SK-N-SH (cell line): ENCODE results near the gene SMS. TPM values are rescaled to one million over a fixed set of nuclear protein-coding genes. Genes with fewer than 3 reads are reported as not detected.
A peak's percentile ranks its signal among the peaks of the same experiment; 100 is the strongest.

Experiments used
- CTCF ChIA-PET: fragments of 300-600, 350-600 bp; formaldehyde crosslinking; extraction: SDS; loops from one replicate; lab custom pipeline; 2021; lab: Yijun Ruan, JAX
- POLR2A ChIA-PET: fragments of 350-600 bp; sonication (Branson Sonifier 250); formaldehyde crosslinking; extraction: SDS; loops from one replicate; lab custom pipeline; 2020; ENCODE audit warnings: antibody characterized with exemption, inconsistent platforms; lab: Yijun Ruan, JAX
- DNase-seq: peaks from one replicate; pipeline ENCODE4 v3.0.0; 2012
- H2AFZ ChIP-seq: fragments of 200-600 bp; sonication (generic); 2 replicates; pipeline ENCODE4 v1.8.1; 2016; ENCODE audit warnings: antibody characterized with exemption, mild to moderate bottlenecking, low read depth
- H3F3A ChIP-seq: fragments of 200-600 bp; sonication (generic); replicated peaks from 2 replicates; pipeline ENCODE3; 2016; ENCODE audit warnings: antibody characterized with exemption, mild to moderate bottlenecking; ENCODE audit not compliant: insufficient read depth
- H3K27ac ChIP-seq, 2 experiments: fragments of 200-500 bp in 1 of 2; fragments of 200-600 bp in 1 of 2; sonication (Bioruptor generic) in 1 of 2; sonication (generic), shearing (Covaris generic) in 1 of 2; 2 replicates each; pipeline versions ENCODE4 v1.5.1 to v1.6.1; 2014 to 2016; ENCODE audit warnings: low read depth in 2 of 2, inconsistent platforms in 1 of 2, low read length in 1 of 2, mild to moderate bottlenecking in 1 of 2, mixed read lengths in 1 of 2
- H3K27me3 ChIP-seq: fragments of 200-600 bp; sonication (generic), shearing (Covaris generic); 2 replicates; pipeline ENCODE4 v1.6.1; 2016; ENCODE audit warnings: mixed run types; ENCODE audit not compliant: insufficient read depth
- H3K36me3 ChIP-seq, 2 experiments: fragments of 200-500 bp in 1 of 2; fragments of 200-600 bp in 1 of 2; sonication (Bioruptor generic) in 1 of 2; sonication (generic) in 1 of 2; replicated peaks in 1 of 2; 2 replicates each; pipeline versions ENCODE3 to v1.5.1; 2014 to 2016; ENCODE audit warnings: low read length in 1 of 2, mild to moderate bottlenecking in 1 of 2; ENCODE audit not compliant: insufficient read depth in 2 of 2, control insufficient read depth in 1 of 2
- H3K4me1 ChIP-seq, 2 experiments: fragments of 200-500 bp in 1 of 2; fragments of 200-600 bp in 1 of 2; sonication (Bioruptor generic) in 1 of 2; sonication (generic), shearing (Covaris generic) in 1 of 2; 2 replicates each; pipeline versions ENCODE4 v1.5.1 to v1.6.1; 2014 to 2016; ENCODE audit warnings: low read depth in 1 of 2, low read length in 1 of 2, mixed run types in 1 of 2; ENCODE audit not compliant: insufficient read depth in 2 of 2, control insufficient read depth in 1 of 2
- H3K4me2 ChIP-seq: fragments of 200-600 bp; sonication (generic), shearing (Covaris generic); 2 replicates; pipeline ENCODE4 v1.6.1; 2017; ENCODE audit warnings: mixed run types
- H3K4me3 ChIP-seq, 2 experiments: fragments of 200-500 bp in 1 of 2; fragments of 200-600 bp in 1 of 2; sonication (Bioruptor generic) in 1 of 2; sonication (generic), shearing (Covaris generic) in 1 of 2; 2 replicates each; pipeline versions ENCODE4 v1.5.1 to v1.8.1; 2014 to 2016; ENCODE audit warnings: low read depth in 2 of 2, inconsistent platforms in 1 of 2, low read length in 1 of 2, mild to moderate bottlenecking in 1 of 2, mixed read lengths in 1 of 2, moderate library complexity in 1 of 2
- H3K79me2 ChIP-seq: fragments of 200-600 bp; sonication (generic); 2 replicates; pipeline ENCODE4 v1.8.1; 2017; ENCODE audit warnings: mild to moderate bottlenecking; ENCODE audit not compliant: insufficient read depth
- H3K9ac ChIP-seq: fragments of 200-600 bp; sonication (generic); 2 replicates; pipeline ENCODE4 v1.6.1; 2017; ENCODE audit warnings: mixed run types
- H3K9me2 ChIP-seq: fragments of 200-600 bp; sonication (generic); 2 replicates; pipeline ENCODE4 v1.6.1; 2017; ENCODE audit warnings: mixed run types
- H3K9me3 ChIP-seq: fragments of 200-600 bp; sonication (generic); 2 replicates; pipeline ENCODE4 v1.6.1; 2017; ENCODE audit warnings: mixed run types, mild to moderate bottlenecking, moderate library complexity
- H4K20me1 ChIP-seq: fragments of 200-600 bp; sonication (generic); 2 replicates; pipeline ENCODE4 v1.6.1; 2017; ENCODE audit warnings: mild to moderate bottlenecking, mixed run types; ENCODE audit not compliant: insufficient read depth
- ELF1 ChIP-seq: IDR thresholded peaks from 2 replicates; pipeline ENCODE4 v1.4.0; 2012
- FOXM1 ChIP-seq: IDR thresholded peaks from 2 replicates; pipeline ENCODE4 v1.4.0; 2012; ENCODE audit warnings: low read depth, mild to moderate bottlenecking
- GABPA ChIP-seq: IDR thresholded peaks from 2 replicates; pipeline ENCODE4 v1.4.0; 2012; ENCODE audit warnings: low read depth, mild to moderate bottlenecking
- GATA2 ChIP-seq: sonication (generic); formaldehyde crosslinking; IDR thresholded peaks from 2 replicates; pipeline ENCODE4 v1.5.0; 2020; ENCODE audit warnings: mild to moderate bottlenecking, missing genetic modification reagents
- MAX ChIP-seq: IDR thresholded peaks from 2 replicates; pipeline ENCODE4 v1.4.0; 2012; ENCODE audit warnings: low read depth
- MEF2A ChIP-seq: IDR thresholded peaks from 2 replicates; pipeline ENCODE4 v1.4.0; 2012; ENCODE audit warnings: low read depth, borderline replicate concordance
- MXI1 ChIP-seq: IDR thresholded peaks from 2 replicates; pipeline ENCODE4 v1.6.1; 2012; ENCODE audit warnings: mild to moderate bottlenecking, low read depth, low read length, improper control_type of control experiment
- REST ChIP-seq: IDR thresholded peaks from 2 replicates; pipeline ENCODE4 v1.6.1; 2012; ENCODE audit warnings: mild to moderate bottlenecking, low read depth, low read length, moderate library complexity
- RFX5 ChIP-seq: IDR thresholded peaks from 2 replicates; pipeline ENCODE4 v1.6.1; 2012; ENCODE audit warnings: mild to moderate bottlenecking, improper control_type of control experiment, low read length
- USF1 ChIP-seq: IDR thresholded peaks from 2 replicates; pipeline ENCODE4 v1.4.0; 2012; ENCODE audit warnings: low read depth, borderline replicate concordance
- USF2 ChIP-seq: fragments of 150-350 bp; IDR thresholded peaks from 2 replicates; pipeline ENCODE4 v1.6.1; 2017; ENCODE audit warnings: antibody characterized with exemption, low read length, low read depth, borderline replicate concordance
- WGBS: methylation state at CpG from one replicate; pipeline ENCODE4 v1.1.6; 2017; ENCODE audit warnings: low lambda C conversion rate; 5-methylcytosine and 5-hydroxymethylcytosine counted together
- polyA plus RNA-seq, 3 experiments: library from polyadenylated mRNA; depleted of rRNA; stranded (reverse); fragments of >200 nt; gene quantifications; 2 replicates each; pipeline ENCODE4 v1.2.3, GENCODE V29; 2012

The SMS gene
- polyA plus RNA-seq, 1 of the 3 experiments (the other 2 are of a cell fraction) = 116 TPM

GRCh38 chrX:21911481-21911880, 29.0 kb upstream of the SMS start:
- Histone ChIP-seq H3K4me3 (no peak overlapping the region), H3K4me1 (no peaks in the 10 kb centered on the region), H3K4me2 (no peak overlapping the region), H3K36me3 (no peaks in the 10 kb centered on the region), H3K79me2 (no peaks in the 10 kb centered on the region), H3K9me3 (no peaks in the 10 kb centered on the region), H3K9ac (no peak overlapping the region), H3F3A (no peaks in the 10 kb centered on the region), H3K27ac (no peak overlapping the region), H3K9me2 (no peaks in the 10 kb centered on the region), H3K27me3 (no peaks in the 10 kb centered on the region), H2AFZ (no peak overlapping the region), H4K20me1 (no peaks in the 10 kb centered on the region)
- no peak for DNase-seq
- WGBS = 56% methylated on average over 4 of the region's 4 CpGs
- TF ChIP-seq FOXM1 = no peak
- no peak for TF ChIP-seq GABPA
- 0 out of 2 replicates have a peak, but pooled peaks have one; percentile 16 for TF ChIP-seq USF1
- no peak for TF ChIP-seq REST
- no peak for TF ChIP-seq MXI1
- ChIA-PET CTCF (no interaction called here), POLR2A (no interaction called here)

GRCh38 chrX:21912220-21912619, 28.3 kb upstream of the SMS start:
- WGBS = 51% methylated on average over 1 of the region's 1 CpG

More at GRCh38 chrX:21912220-21912619, 28.3 kb upstream of the SMS start:
- no peaks in the 10 kb centered on the region for H3F3A ChIP-seq
- ChIA-PET CTCF (no interaction called here), POLR2A (no interaction called here)
- no peaks in the 10 kb centered on the region for H3K9me2 ChIP-seq
- H3K4me1 ChIP-seq = no peaks in the 10 kb centered on the region
- H3K4me3 ChIP-seq = no peak overlapping the region
- no peak overlapping the region for H3K4me2 ChIP-seq
- no peaks in the 10 kb centered on the region for H3K27me3 ChIP-seq
- H2AFZ ChIP-seq = no peak overlapping the region
- no peaks in the 10 kb centered on the region for H4K20me1 ChIP-seq
- H3K79me2 ChIP-seq = no peaks in the 10 kb centered on the region
- no peaks in the 10 kb centered on the region for H3K9me3 ChIP-seq
- H3K27ac ChIP-seq = no peak overlapping the region
- no peak for DNase-seq
- no peaks in the 10 kb centered on the region for H3K36me3 ChIP-seq
- H3K9ac ChIP-seq = no peak overlapping the region
- TF ChIP-seq FOXM1 = no peak
- no peak for TF ChIP-seq GABPA
- TF ChIP-seq GATA2 (CRISPR knock-in tag) = no peak
- no peak for TF ChIP-seq ELF1
- no peak for TF ChIP-seq MEF2A
- no peak for TF ChIP-seq RFX5
- TF ChIP-seq MAX = no peak
- TF ChIP-seq USF2 = no peak
